ENCODE results near the gene TMEM229A.

GRCh38 chr7:124009321-124009720, 23.5 kb downstream of the TMEM229A start:
- TF ChIP-seq CTCF (IDR thresholded peaks at IDR 0.05; ENCODE audit: poor library complexity, severe bottlenecking) (no peak), POLR2AphosphoS5 (IDR thresholded peaks at IDR 0.05) (no peak), EZH2 (IDR thresholded peaks at IDR 0.05; ENCODE audit: borderline replicate concordance, insufficient read depth, low read length, poor library complexity, severe bottlenecking) (no peak), EP300 (conservative IDR thresholded peaks at IDR 0.05; ENCODE audit: poor library complexity, severe bottlenecking) (no peak), TAF1 (IDR thresholded peaks at IDR 0.05; ENCODE audit: low read depth) (no peak), MXI1 (conservative IDR thresholded peaks at IDR 0.05; ENCODE audit: poor library complexity, severe bottlenecking) (no peak), RAD21 (conservative IDR thresholded peaks at IDR 0.05) (no peak)
- TF ChIP-seq, protein P1, sequence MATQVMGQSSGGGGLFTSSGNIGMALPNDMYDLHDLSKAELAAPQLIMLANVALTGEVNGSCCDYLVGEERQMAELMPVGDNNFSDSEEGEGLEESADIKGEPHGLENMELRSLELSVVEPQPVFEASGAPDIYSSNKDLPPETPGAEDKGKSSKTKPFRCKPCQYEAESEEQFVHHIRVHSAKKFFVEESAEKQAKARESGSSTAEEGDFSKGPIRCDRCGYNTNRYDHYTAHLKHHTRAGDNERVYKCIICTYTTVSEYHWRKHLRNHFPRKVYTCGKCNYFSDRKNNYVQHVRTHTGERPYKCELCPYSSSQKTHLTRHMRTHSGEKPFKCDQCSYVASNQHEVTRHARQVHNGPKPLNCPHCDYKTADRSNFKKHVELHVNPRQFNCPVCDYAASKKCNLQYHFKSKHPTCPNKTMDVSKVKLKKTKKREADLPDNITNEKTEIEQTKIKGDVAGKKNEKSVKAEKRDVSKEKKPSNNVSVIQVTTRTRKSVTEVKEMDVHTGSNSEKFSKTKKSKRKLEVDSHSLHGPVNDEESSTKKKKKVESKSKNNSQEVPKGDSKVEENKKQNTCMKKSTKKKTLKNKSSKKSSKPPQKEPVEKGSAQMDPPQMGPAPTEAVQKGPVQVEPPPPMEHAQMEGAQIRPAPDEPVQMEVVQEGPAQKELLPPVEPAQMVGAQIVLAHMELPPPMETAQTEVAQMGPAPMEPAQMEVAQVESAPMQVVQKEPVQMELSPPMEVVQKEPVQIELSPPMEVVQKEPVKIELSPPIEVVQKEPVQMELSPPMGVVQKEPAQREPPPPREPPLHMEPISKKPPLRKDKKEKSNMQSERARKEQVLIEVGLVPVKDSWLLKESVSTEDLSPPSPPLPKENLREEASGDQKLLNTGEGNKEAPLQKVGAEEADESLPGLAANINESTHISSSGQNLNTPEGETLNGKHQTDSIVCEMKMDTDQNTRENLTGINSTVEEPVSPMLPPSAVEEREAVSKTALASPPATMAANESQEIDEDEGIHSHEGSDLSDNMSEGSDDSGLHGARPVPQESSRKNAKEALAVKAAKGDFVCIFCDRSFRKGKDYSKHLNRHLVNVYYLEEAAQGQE (IDR thresholded peaks at IDR 0.05; ENCODE audit: borderline replicate concordance) = no peak
